ENCODE results near the gene NDUFA11. TPM values are rescaled to one million over a fixed set of nuclear protein-coding genes. Genes with fewer than 3 reads are reported as not detected.
A peak's percentile ranks its signal among the peaks of the same experiment; 100 is the strongest.

Gene NDUFA11
- total RNA-seq, 1 experiment from 2014 or later = 243 TPM

DNA sequence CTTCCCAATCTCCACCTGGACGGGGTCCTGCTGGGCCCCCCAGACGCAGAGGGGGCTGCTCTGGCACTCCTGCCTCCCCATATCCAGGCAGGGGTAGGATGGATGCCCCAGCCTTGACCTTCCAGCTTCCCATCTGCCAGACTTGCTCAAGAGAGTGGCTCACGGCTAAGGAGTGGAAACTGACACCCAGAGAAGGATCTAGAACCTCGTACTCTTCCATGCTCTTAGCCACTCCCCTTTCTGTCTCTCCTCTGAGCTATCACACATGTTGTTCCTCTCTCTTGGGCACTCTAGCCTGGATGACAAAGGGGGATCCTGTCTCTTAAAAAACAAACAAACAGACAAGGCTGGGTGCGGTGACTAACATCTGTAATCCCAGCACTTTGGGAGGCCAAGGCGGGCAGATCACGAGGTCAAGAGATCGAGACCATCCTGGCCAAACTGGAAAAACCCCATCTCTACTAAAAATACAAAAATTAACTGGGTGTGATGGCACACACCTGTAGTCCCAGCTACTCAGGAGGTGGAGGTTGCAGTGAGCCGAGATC is 21.1 kb downstream of the NDUFA11 start:
- TF ChIP-seq, protein P1, sequence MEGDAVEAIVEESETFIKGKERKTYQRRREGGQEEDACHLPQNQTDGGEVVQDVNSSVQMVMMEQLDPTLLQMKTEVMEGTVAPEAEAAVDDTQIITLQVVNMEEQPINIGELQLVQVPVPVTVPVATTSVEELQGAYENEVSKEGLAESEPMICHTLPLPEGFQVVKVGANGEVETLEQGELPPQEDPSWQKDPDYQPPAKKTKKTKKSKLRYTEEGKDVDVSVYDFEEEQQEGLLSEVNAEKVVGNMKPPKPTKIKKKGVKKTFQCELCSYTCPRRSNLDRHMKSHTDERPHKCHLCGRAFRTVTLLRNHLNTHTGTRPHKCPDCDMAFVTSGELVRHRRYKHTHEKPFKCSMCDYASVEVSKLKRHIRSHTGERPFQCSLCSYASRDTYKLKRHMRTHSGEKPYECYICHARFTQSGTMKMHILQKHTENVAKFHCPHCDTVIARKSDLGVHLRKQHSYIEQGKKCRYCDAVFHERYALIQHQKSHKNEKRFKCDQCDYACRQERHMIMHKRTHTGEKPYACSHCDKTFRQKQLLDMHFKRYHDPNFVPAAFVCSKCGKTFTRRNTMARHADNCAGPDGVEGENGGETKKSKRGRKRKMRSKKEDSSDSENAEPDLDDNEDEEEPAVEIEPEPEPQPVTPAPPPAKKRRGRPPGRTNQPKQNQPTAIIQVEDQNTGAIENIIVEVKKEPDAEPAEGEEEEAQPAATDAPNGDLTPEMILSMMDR (IDR thresholded peaks at IDR 0.05; ENCODE audit: unreplicated experiment) = no peak
- DNase-seq (ENCODE audit: unreplicated experiment) = no peak
- no TSS peak for BruUV-seq (replicated peaks)
- H3K36me3 Mint-ChIP-seq (ENCODE audit: insufficient read depth, unreplicated experiment) = no peaks in the 10 kb centered on the region
- no peaks in the 10 kb centered on the region for H3K9me3 Mint-ChIP-seq (ENCODE audit: unreplicated experiment)
- intact Hi-C loops (cut with micrococcal nuclease) = no loop called here
- POLR2A ChIA-PET = interaction anchor here (0.5 to 2.0 kb wide), 4 partner anchors 9 to 1208 kb away, joined by 3 to 9 read pairs (median 4); partner anchors contain the start of gene NDUFA11
- H3K4me3 Mint-ChIP-seq (ENCODE audit: unreplicated experiment) = no peak overlapping the region
- CTCF ChIA-PET = no interaction called here
- H3K27me3 Mint-ChIP-seq (ENCODE audit: insufficient read depth, unreplicated experiment) = no peaks in the 10 kb centered on the region
- H3K27ac Mint-ChIP-seq (ENCODE audit: low read depth, unreplicated experiment) = no peak overlapping the region
- H3K4me1 Mint-ChIP-seq (ENCODE audit: insufficient read depth, unreplicated experiment) = no peaks in the 10 kb centered on the region

DNA sequence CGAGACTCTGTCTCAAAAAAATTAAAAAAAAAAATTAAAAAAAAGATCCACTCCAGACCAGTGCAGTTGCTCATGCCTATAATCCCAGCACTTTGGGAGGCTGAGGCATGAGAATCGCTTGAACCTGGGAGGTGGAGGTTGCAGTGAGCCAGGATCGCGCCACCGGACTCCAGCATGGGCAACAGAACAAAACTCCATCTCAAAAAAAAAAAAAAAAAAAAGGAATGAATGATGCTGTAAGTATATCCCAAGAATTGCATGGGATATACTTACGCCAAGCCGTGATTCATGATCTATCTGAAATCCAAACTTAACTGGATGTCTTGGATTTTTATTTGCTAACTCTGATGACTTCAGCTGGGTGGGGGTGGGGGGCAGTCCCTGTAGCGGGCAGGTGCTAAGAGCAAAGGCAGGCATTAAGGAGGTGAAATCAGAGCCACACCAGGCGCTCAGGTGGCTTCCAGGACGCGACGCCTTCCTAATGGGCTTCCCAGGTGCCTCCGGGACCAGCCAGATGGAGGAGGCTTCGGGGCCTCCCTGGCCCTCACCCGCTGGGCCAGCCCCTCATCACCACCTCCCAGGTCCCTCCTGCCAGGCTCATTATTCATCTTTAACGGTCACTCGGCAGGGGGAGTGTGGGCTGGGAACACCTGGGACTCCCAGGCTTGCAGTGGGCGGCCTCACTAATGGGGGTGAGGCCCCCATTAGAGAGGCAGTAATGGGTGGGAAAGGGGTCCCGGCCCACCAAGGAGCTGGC is 21.9 kb downstream of the NDUFA11 start:
- Mint-ChIP-seq H3K27ac (ENCODE audit: low read depth, unreplicated experiment) (no peak overlapping the region), H3K27me3 (ENCODE audit: insufficient read depth, unreplicated experiment) (no peaks in the 10 kb centered on the region), H3K4me1 (ENCODE audit: insufficient read depth, unreplicated experiment) (no peaks in the 10 kb centered on the region), H3K4me3 (ENCODE audit: unreplicated experiment) (no peak overlapping the region), H3K9me3 (ENCODE audit: unreplicated experiment) (no peaks in the 10 kb centered on the region), H3K36me3 (ENCODE audit: insufficient read depth, unreplicated experiment) (no peaks in the 10 kb centered on the region)
- ChIA-PET POLR2A (interaction anchor here (0.5 to 2.0 kb wide), 3 partner anchors 10 to 87 kb away, joined by 3 to 9 read pairs (median 4); partner anchors contain the start of gene NDUFA11), CTCF (no interaction called here)
- TF ChIP-seq, protein P1 (IDR thresholded peaks at IDR 0.05; ENCODE audit: unreplicated experiment) = no peak
- no TSS peak for BruUV-seq (replicated peaks)
- intact Hi-C loops (cut with micrococcal nuclease) = no loop called here
- no peak for DNase-seq (ENCODE audit: unreplicated experiment)

DNA sequence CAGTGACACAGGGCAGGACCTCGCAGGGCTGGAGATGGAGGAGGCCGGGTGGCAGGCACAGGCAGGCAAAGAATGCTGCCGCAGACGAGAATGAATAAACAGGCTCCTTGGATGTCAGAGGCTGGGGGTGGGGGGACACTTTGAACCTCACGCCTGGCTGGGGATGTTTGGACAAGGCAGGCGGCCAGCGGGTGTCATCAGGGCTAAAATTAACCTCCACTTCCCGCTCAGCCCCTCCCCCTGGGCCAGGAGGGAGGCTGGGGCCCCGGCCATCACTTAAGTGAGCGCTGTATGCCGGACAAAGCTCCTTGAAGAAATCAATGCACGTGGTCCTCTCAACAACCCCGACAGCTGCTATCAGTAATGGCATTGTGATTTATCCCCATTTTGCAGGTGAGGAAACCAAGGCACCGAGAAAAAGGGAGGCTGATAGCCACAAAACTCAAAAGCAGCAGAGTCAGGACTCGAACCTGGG is 22.9 kb downstream of the NDUFA11 start:
- intact Hi-C loops (cut with micrococcal nuclease) = no loop called here
- Mint-ChIP-seq H3K4me1 (ENCODE audit: insufficient read depth, unreplicated experiment) (no peaks in the 10 kb centered on the region), H3K27me3 (ENCODE audit: insufficient read depth, unreplicated experiment) (no peaks in the 10 kb centered on the region), H3K9me3 (ENCODE audit: unreplicated experiment) (no peaks in the 10 kb centered on the region), H3K4me3 (ENCODE audit: unreplicated experiment) (no peak overlapping the region), H3K36me3 (ENCODE audit: insufficient read depth, unreplicated experiment) (no peaks in the 10 kb centered on the region), H3K27ac (ENCODE audit: low read depth, unreplicated experiment) (no peak overlapping the region)
- no TSS peak for BruUV-seq (replicated peaks)
- TF ChIP-seq, protein P1 (IDR thresholded peaks at IDR 0.05; ENCODE audit: unreplicated experiment) = no peak
- POLR2A ChIA-PET = interaction anchor here (1.0 kb wide), 1 partner anchor 22 kb away, joined by 4 read pairs; no protein-coding TSS in a partner anchor
- DNase-seq (ENCODE audit: unreplicated experiment) = peak; percentile 51
- CTCF ChIA-PET = interaction anchor here (0.6 kb wide), 1 partner anchor 1255 kb away, joined by 3 read pairs; no protein-coding TSS in a partner anchor

DNA sequence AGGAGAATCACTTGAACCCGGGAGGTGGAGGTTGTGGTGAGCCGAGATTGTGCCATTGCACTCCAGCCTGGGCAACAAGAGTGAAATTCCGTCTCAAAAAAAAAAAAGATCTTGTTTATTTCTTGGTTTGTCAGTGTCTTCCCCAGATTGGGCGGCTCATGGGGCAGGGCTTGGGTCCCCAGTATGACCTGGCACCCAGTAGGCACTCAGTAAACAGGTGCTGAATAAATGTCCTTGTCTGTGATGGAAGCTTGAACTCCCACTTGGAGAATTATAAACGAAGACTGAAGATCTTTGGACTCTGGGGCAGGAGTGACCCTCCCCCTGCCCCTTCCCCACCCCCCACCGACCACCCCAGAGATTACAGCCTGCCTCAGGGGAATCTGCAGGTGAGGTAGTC is 23.4 kb downstream of the NDUFA11 start:
- intact Hi-C loops (cut with micrococcal nuclease) = no loop called here
- ChIA-PET POLR2A (interaction anchor here (1.0 kb wide), 1 partner anchor 23 kb away, joined by 4 read pairs; no protein-coding TSS in a partner anchor), CTCF (interaction anchor here (0.6 to 0.7 kb wide), 2 partner anchors 407 to 1254 kb away, joined by 3 read pairs; no protein-coding TSS in a partner anchor)
- TF ChIP-seq, protein P1 (IDR thresholded peaks at IDR 0.05; ENCODE audit: unreplicated experiment) = no peak
- Mint-ChIP-seq H3K27me3 (ENCODE audit: insufficient read depth, unreplicated experiment) (no peaks in the 10 kb centered on the region), H3K27ac (ENCODE audit: low read depth, unreplicated experiment) (no peak overlapping the region), H3K9me3 (ENCODE audit: unreplicated experiment) (no peaks in the 10 kb centered on the region), H3K36me3 (ENCODE audit: insufficient read depth, unreplicated experiment) (no peaks in the 10 kb centered on the region), H3K4me3 (ENCODE audit: unreplicated experiment) (no peak overlapping the region), H3K4me1 (ENCODE audit: insufficient read depth, unreplicated experiment) (no peaks in the 10 kb centered on the region)
- DNase-seq (ENCODE audit: unreplicated experiment) = no peak
- no TSS peak for BruUV-seq (replicated peaks)
